Parathyroid adenoma (tissue), 2 donors: ENCODE measurements around the gene CRISPLD2.

Experiments used
- H2AFZ ChIP-seq: fragments of 300-600 bp; sonication (generic); one replicate; pipeline ENCODE4 v1.7.0; 2017; ENCODE audit warnings: antibody characterized with exemption, mild to moderate bottlenecking
- H3K27ac ChIP-seq: fragments of 300-600 bp; sonication (generic); one replicate; pipeline ENCODE4 v1.7.0; 2017
- H3K27me3 ChIP-seq: fragments of 300-600 bp; sonication (generic); one replicate; pipeline ENCODE4 v1.7.0; 2017; ENCODE audit warnings: low read length; ENCODE audit not compliant: control insufficient read depth, insufficient read depth
- H3K36me3 ChIP-seq: fragments of 300-600 bp; sonication (generic); one replicate; pipeline ENCODE4 v1.7.0; 2017; ENCODE audit warnings: low read length; ENCODE audit not compliant: control insufficient read depth, insufficient read depth
- H3K4me1 ChIP-seq: fragments of 300-600 bp; sonication (generic); one replicate; pipeline ENCODE4 v1.7.0; 2017; ENCODE audit warnings: control low read depth
- H3K4me2 ChIP-seq: fragments of 300-600 bp; sonication (generic); one replicate; pipeline ENCODE4 v1.7.0; 2017; ENCODE audit warnings: low read length
- H3K4me3 ChIP-seq: fragments of 300-600 bp; sonication (generic); one replicate; pipeline ENCODE4 v1.7.0; 2017; ENCODE audit warnings: low read depth, low read length
- H3K79me2 ChIP-seq: fragments of 300-600 bp; sonication (generic); one replicate; pipeline ENCODE4 v1.7.0; 2017; ENCODE audit warnings: control low read depth
- H3K9ac ChIP-seq: fragments of 300-600 bp; sonication (generic); one replicate; pipeline ENCODE4 v1.7.0; 2017; ENCODE audit warnings: mild to moderate bottlenecking
- H3K9me3 ChIP-seq: fragments of 300-600 bp; sonication (generic); one replicate; pipeline ENCODE4 v1.7.0; 2017; ENCODE audit warnings: low read length; ENCODE audit not compliant: control insufficient read depth
- CTCF ChIP-seq: fragments of 300-600 bp; sonication (generic); IDR thresholded peaks from one replicate; pipeline ENCODE4 v1.7.0; 2017; ENCODE audit warnings: antibody characterized with exemption, mild to moderate bottlenecking
- donor health status: primary hyperparathyroidism.

CRISPLD2 gene

DNA sequence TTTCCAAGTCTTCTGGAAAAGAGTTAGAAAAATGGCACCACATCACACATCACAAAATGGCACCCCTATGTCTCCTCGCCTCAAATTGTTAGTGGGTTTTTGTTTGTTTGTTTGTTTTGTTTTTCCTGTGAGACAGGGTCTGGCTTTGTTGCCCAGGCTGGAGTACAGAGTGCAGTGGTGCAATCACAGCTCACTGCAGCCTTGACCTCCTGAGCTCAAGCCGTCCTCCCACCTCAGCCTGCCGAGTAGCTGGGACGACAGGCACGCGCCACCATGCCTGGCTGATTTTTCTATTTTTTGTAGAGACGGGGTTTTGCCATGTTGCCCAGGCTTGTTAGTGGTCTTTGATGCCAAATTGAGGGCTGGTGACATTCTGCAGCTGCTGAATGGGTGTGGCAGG, 3.8 kb upstream of the CRISPLD2 start:
- H3K9me3 ChIP-seq: no peaks in the 10 kb centered on the region
- no peak overlapping the region for H2AFZ ChIP-seq
- no peaks in the 10 kb centered on the region for H3K4me1 ChIP-seq
- H3K4me3 ChIP-seq: no peak overlapping the region
- no peaks in the 10 kb centered on the region for H3K36me3 ChIP-seq
- no peaks in the 10 kb centered on the region for H3K27me3 ChIP-seq
- H3K9ac ChIP-seq: no peak overlapping the region
- no peak overlapping the region for H3K4me2 ChIP-seq
- no peak for TF ChIP-seq CTCF
- no peaks in the 10 kb centered on the region for H3K79me2 ChIP-seq
- H3K27ac ChIP-seq: no peak overlapping the region

DNA sequence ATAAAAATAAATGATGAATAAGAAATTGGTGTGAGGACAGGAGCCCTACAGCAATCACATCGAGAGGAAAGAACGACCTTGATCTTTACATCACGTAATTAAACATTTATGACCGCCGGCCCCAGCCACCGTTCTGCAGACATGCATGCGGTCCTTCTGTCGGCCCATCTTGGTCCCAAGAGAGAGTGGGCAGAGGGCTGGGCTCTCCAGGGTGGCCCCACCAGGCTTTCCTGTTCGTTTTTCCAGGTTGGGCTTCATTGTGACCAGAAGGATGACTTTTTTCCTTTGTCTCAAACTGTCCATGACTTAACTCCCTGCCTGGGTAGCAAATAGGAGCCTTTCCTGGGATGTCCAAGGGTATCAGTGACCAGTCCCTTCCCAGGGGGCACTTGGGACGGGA, 3.3 kb upstream of the CRISPLD2 start:
- H3K27me3 ChIP-seq: no peaks in the 10 kb centered on the region
- H3K9ac ChIP-seq: no peak overlapping the region
- H3K4me1 ChIP-seq: no peaks in the 10 kb centered on the region
- no peaks in the 10 kb centered on the region for H3K79me2 ChIP-seq
- H3K27ac ChIP-seq: no peak overlapping the region
- no peak for TF ChIP-seq CTCF
- no peak overlapping the region for H2AFZ ChIP-seq
- H3K4me2 ChIP-seq: no peak overlapping the region
- H3K9me3 ChIP-seq: no peaks in the 10 kb centered on the region
- H3K36me3 ChIP-seq: no peaks in the 10 kb centered on the region
- H3K4me3 ChIP-seq: no peak overlapping the region

- no peak for TF ChIP-seq CTCF
- H3K79me2 ChIP-seq: no peaks in the 10 kb centered on the region
- H3K27ac ChIP-seq: no peak overlapping the region
- no peak overlapping the region for H3K4me3 ChIP-seq
- no peak overlapping the region for H3K4me2 ChIP-seq
- H3K9me3 ChIP-seq: no peaks in the 10 kb centered on the region
- no peak overlapping the region for H3K9ac ChIP-seq
- no peaks in the 10 kb centered on the region for H3K27me3 ChIP-seq
- H3K36me3 ChIP-seq: no peaks in the 10 kb centered on the region
- H2AFZ ChIP-seq: no peak overlapping the region
- H3K4me1 ChIP-seq: no peaks in the 10 kb centered on the region
These were observed 2.6 kb upstream of the CRISPLD2 start for GRCh38 chr16:84817206-84817605.

GRCh38 chr16:84817613-84818012, 2.2 kb upstream of the CRISPLD2 start:
- H3K36me3 ChIP-seq: no peaks in the 10 kb centered on the region
- TF ChIP-seq CTCF: no peak
- no peaks in the 10 kb centered on the region for H3K79me2 ChIP-seq
- H3K27ac ChIP-seq: no peak overlapping the region
- no peaks in the 10 kb centered on the region for H3K9me3 ChIP-seq
- H3K4me3 ChIP-seq: no peak overlapping the region
- H3K4me2 ChIP-seq: no peak overlapping the region
- no peaks in the 10 kb centered on the region for H3K27me3 ChIP-seq
- no peaks in the 10 kb centered on the region for H3K4me1 ChIP-seq
- no peak overlapping the region for H3K9ac ChIP-seq
- H2AFZ ChIP-seq: no peak overlapping the region

DNA sequence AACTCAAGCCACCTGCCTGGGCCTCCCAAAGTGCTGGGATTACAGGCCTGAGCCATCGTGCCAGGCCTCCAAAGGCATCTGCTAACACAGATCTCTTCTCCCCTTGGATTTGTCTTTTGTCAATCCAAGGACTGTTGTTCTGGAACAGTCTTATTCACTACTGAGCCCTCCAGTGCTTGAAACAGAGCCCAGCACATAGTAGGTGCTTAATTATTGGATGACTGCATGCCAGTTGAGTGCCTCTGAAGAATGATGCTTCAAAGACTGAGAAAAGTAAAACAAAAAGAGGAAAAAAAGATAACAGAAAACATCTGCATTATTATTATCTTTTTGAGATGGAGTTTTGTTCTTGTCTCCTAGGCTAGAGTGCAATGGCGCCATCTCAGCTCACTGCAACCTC, 1.7 kb upstream of the CRISPLD2 start:
- no peaks in the 10 kb centered on the region for H3K79me2 ChIP-seq
- H3K4me1 ChIP-seq: no peaks in the 10 kb centered on the region
- no peak overlapping the region for H3K27ac ChIP-seq
- H2AFZ ChIP-seq: no peak overlapping the region
- no peak overlapping the region for H3K4me3 ChIP-seq
- H3K36me3 ChIP-seq: no peaks in the 10 kb centered on the region
- no peak overlapping the region for H3K9ac ChIP-seq
- no peak overlapping the region for H3K4me2 ChIP-seq
- no peaks in the 10 kb centered on the region for H3K27me3 ChIP-seq
- TF ChIP-seq CTCF: no peak
- no peaks in the 10 kb centered on the region for H3K9me3 ChIP-seq
